Left lobe of liver (tissue), 2 donors: ENCODE measurements around the gene NRG3. TPM values are rescaled to one million over a fixed set of nuclear protein-coding genes. Genes with fewer than 3 reads are reported as not detected.

Experiments used
- ATAC-seq: fragments of 200-7000 bp; cut with Tn5 transposase; one replicate; pipeline ENCODE4 v1.9.1; 2020; ENCODE audit warnings: mild to moderate bottlenecking, moderate library complexity
- DNase-seq: peaks from one replicate; pipeline ENCODE4 v3.0.0-alpha.2; 2020; ENCODE audit warnings: low spot score
- total RNA-seq: library from RNA; stranded (reverse); gene quantifications from one replicate; pipeline ENCODE4 v1.2.1, GENCODE V29; 2021
- donor health status: DM: no; HTN: no; CAD: no; lungs with moderate emphysema.
- donor health status: DM: no; HTN: yes; CAD: no.

The NRG3 gene
- total RNA-seq, 1 donor from 2014 or later: 1.1 TPM

GRCh38 chr10:82075605-82076004, 200.6 kb downstream of the NRG3 start:
- no peak for ATAC-seq
- no peak for DNase-seq

GRCh38 chr10:82084496-82084895, 209.5 kb downstream of the NRG3 start:
- no peak for DNase-seq

GRCh38 chr10:82084904-82085303, 209.9 kb downstream of the NRG3 start:
- no peak for ATAC-seq
- DNase-seq: no peak

More at GRCh38 chr10:82084496-82084895, 209.5 kb downstream of the NRG3 start:
- no peak for ATAC-seq

- DNase-seq: no peak
Observed at GRCh38 chr10:82089327-82089726, 214.3 kb downstream of the NRG3 start.

GRCh38 chr10:82091413-82091812, 216.4 kb downstream of the NRG3 start:
- no peak for ATAC-seq
- no peak for DNase-seq

More at GRCh38 chr10:82089327-82089726, 214.3 kb downstream of the NRG3 start:
- ATAC-seq: no peak

GRCh38 chr10:82092111-82092510, 217.1 kb downstream of the NRG3 start:
- DNase-seq: no peak
- no peak for ATAC-seq

GRCh38 chr10:82124713-82125112, 249.7 kb downstream of the NRG3 start:
- no peak for ATAC-seq
- no peak for DNase-seq

GRCh38 chr10:82128527-82128926, 253.5 kb downstream of the NRG3 start:
- ATAC-seq: no peak
- DNase-seq: no peak

GRCh38 chr10:82136103-82136502, 261.1 kb downstream of the NRG3 start:
- ATAC-seq (no peak), DNase-seq (no peak)

GRCh38 chr10:82144153-82144552, 269.2 kb downstream of the NRG3 start:
- ATAC-seq (no peak), DNase-seq (no peak)

GRCh38 chr10:82148764-82149163, 273.8 kb downstream of the NRG3 start:
- no peak for ATAC-seq
- DNase-seq: no peak

GRCh38 chr10:82149674-82150073, 274.7 kb downstream of the NRG3 start:
- DNase-seq (no peak), ATAC-seq (no peak)

GRCh38 chr10:82150123-82150900, 275.3 kb downstream of the NRG3 start:
- peak; percentile 64 for DNase-seq
- ATAC-seq: peak; percentile 92

GRCh38 chr10:82160307-82160706, 285.3 kb downstream of the NRG3 start:
- DNase-seq (no peak), ATAC-seq (no peak)

- DNase-seq (no peak), ATAC-seq (no peak)
Observed at GRCh38 chr10:82161264-82161663, 286.3 kb downstream of the NRG3 start.

GRCh38 chr10:82162549-82163195, 287.7 kb downstream of the NRG3 start:
- ATAC-seq: peak; percentile 90
- DNase-seq: no peak

GRCh38 chr10:82171899-82172298, 296.9 kb downstream of the NRG3 start:
- ATAC-seq (no peak), DNase-seq (no peak)

GRCh38 chr10:82176587-82176986, 301.6 kb downstream of the NRG3 start:
- ATAC-seq: no peak
- no peak for DNase-seq

- no peak for ATAC-seq
Observed at GRCh38 chr10:82190432-82191260, 315.7 kb downstream of the NRG3 start.

GRCh38 chr10:82191653-82192052, 316.7 kb downstream of the NRG3 start:
- DNase-seq: no peak
- ATAC-seq: no peak

More at GRCh38 chr10:82190432-82191260, 315.7 kb downstream of the NRG3 start:
- DNase-seq: no peak

GRCh38 chr10:82192665-82193064, 317.7 kb downstream of the NRG3 start:
- DNase-seq: no peak
- ATAC-seq: no peak
